ENCODE data around the gene GRN. TPM values are rescaled to one million over a fixed set of nuclear protein-coding genes. Genes with fewer than 3 reads are reported as not detected.

GRN gene
- total RNA-seq, 4 donors from 2014 or later = 546 to 1,119 (median 694) TPM

- 72% methylated on average over 10 of the region's 10 CpGs; no CpG with 5 or more reads in 1 of the 2 donors for WGBS, 2 donors (ENCODE audit: low coverage in 1 of 2)
- no peak for DNase-seq
- H3K36me3 ChIP-seq = no peaks in the 10 kb centered on the region
- peaks cover 67% of the 10 kb centered on the region for H3K27me3 ChIP-seq
- peaks cover 6 to 30% (median 20%) of the 10 kb centered on the region in 4 donors for H3K4me1 ChIP-seq
- H3K4me3 ChIP-seq = no peak overlapping the region
- intact Hi-C loops (cut with DNase I; ENCODE audit: low total_unique reads) = no loop called here
- H3K27ac ChIP-seq = no peak overlapping the region
- TF ChIP-seq POLR2AphosphoS5 (IDR thresholded peaks at IDR 0.05) = no peak
- TF ChIP-seq EP300 (IDR thresholded peaks at IDR 0.05; ENCODE audit: low read depth) = no peak
- TF ChIP-seq POLR2A (IDR thresholded peaks at IDR 0.05) = no peak
- no peak for TF ChIP-seq CTCF (IDR thresholded peaks at IDR 0.05)
- H3K9me3 ChIP-seq = no peaks in the 10 kb centered on the region
- in situ Hi-C loops (cut with MboI; ENCODE audit: low pct_ligation_motif_present in 1 of 4, low pct_unique_long_range_greater_than_20kb in 1 of 4, low sequenced_read_pairs in 3 of 4) = no loop called here
These were observed 34.3 kb upstream of the GRN start for GRCh38 chr17:44310609-44311376.

- H3K27ac ChIP-seq = no peak overlapping the region
- in situ Hi-C loops (cut with MboI; ENCODE audit: low pct_ligation_motif_present in 1 of 4, low pct_unique_long_range_greater_than_20kb in 1 of 4, low sequenced_read_pairs in 3 of 4) = no loop called here
- no peaks in the 10 kb centered on the region for H3K9me3 ChIP-seq
- TF ChIP-seq EP300 (IDR thresholded peaks at IDR 0.05; ENCODE audit: low read depth) (no peak), POLR2AphosphoS5 (IDR thresholded peaks at IDR 0.05) (no peak), POLR2A (IDR thresholded peaks at IDR 0.05) (no peak), CTCF (IDR thresholded peaks at IDR 0.05) (no peak)
- intact Hi-C loops (cut with DNase I; ENCODE audit: low total_unique reads) = no loop called here
- H3K4me1 ChIP-seq = peaks cover 6 to 30% (median 20%) of the 10 kb centered on the region in 4 donors
- 60 to 66% methylated on average over 1 to 4 of the region's 5 CpGs for WGBS, 2 donors (ENCODE audit: low coverage in 1 of 2)
- peaks cover 67% of the 10 kb centered on the region for H3K27me3 ChIP-seq
- H3K4me3 ChIP-seq = no peak overlapping the region
- H3K36me3 ChIP-seq = no peaks in the 10 kb centered on the region
- DNase-seq = no peak
These were observed 33.4 kb upstream of the GRN start for GRCh38 chr17:44311562-44312181.

- H3K27ac ChIP-seq = no peak overlapping the region
- WGBS, 2 donors (ENCODE audit: low coverage in 1 of 2) = 50 to 64% methylated on average over 5 to 17 of the region's 17 CpGs
- intact Hi-C loops (cut with DNase I; ENCODE audit: low total_unique reads) = no loop called here
- in situ Hi-C loops (cut with MboI; ENCODE audit: low pct_ligation_motif_present in 1 of 4, low pct_unique_long_range_greater_than_20kb in 1 of 4, low sequenced_read_pairs in 3 of 4) = no loop called here
- no peaks in the 10 kb centered on the region for H3K9me3 ChIP-seq
- TF ChIP-seq CTCF (IDR thresholded peaks at IDR 0.05) = no peak
- no peak for TF ChIP-seq EP300 (IDR thresholded peaks at IDR 0.05; ENCODE audit: low read depth)
- no peak for TF ChIP-seq POLR2AphosphoS5 (IDR thresholded peaks at IDR 0.05)
- no peak for TF ChIP-seq POLR2A (IDR thresholded peaks at IDR 0.05)
- no peaks in the 10 kb centered on the region for H3K36me3 ChIP-seq
- DNase-seq = no peak
- no peak overlapping the region for H3K4me3 ChIP-seq
- peaks cover 5 to 27% (median 19%) of the 10 kb centered on the region in 4 donors for H3K4me1 ChIP-seq
- H3K27me3 ChIP-seq = peaks cover 67% of the 10 kb centered on the region
These were observed 32.6 kb upstream of the GRN start for GRCh38 chr17:44312396-44313104.

GRCh38 chr17:44314031-44314430 is 31.1 kb upstream of the GRN start:
- no peak for TF ChIP-seq POLR2A (IDR thresholded peaks at IDR 0.05)
- TF ChIP-seq POLR2AphosphoS5 (IDR thresholded peaks at IDR 0.05) = no peak
- no peak for TF ChIP-seq EP300 (IDR thresholded peaks at IDR 0.05; ENCODE audit: low read depth)
- TF ChIP-seq CTCF (IDR thresholded peaks at IDR 0.05) = no peak
- in situ Hi-C loops (cut with MboI; ENCODE audit: low pct_ligation_motif_present in 1 of 4, low pct_unique_long_range_greater_than_20kb in 1 of 4, low sequenced_read_pairs in 3 of 4) (no loop called here), intact Hi-C loops (cut with DNase I; ENCODE audit: low total_unique reads) (no loop called here)
- Histone ChIP-seq H3K36me3 (no peaks in the 10 kb centered on the region), H3K9me3 (no peaks in the 10 kb centered on the region), H3K4me3 (no peak overlapping the region), H3K27ac (no peak overlapping the region), H3K27me3 (peaks cover 59% of the 10 kb centered on the region), H3K4me1 (peaks cover 0 to 12% (median 7%) of the 10 kb centered on the region in 4 donors)
- no peak for DNase-seq
- WGBS, 2 donors (ENCODE audit: low coverage in 1 of 2) = 70 to 78% methylated on average over 2 to 7 of the region's 7 CpGs
